Hippocampal formation (tissue), 2 donors: ENCODE data around the gene GCGR.

Experiments
- DNase-seq, 2 donors: peaks; one replicate each; lab custom pipeline; 2025; lab: John Stamatoyannopoulos, UW

Gene GCGR

GRCh38 chr17:81811705-81812570 is 8.0 kb downstream of the GCGR start:
- DNase-seq = no peak

- DNase-seq = no peak
These were observed 8.8 kb downstream of the GCGR start for GRCh38 chr17:81812571-81813370.

GRCh38 chr17:81813371-81813684 is 9.4 kb downstream of the GCGR start:
- DNase-seq = no peak

GRCh38 chr17:81813861-81814683 is 10.1 kb downstream of the GCGR start:
- DNase-seq = no peak

GRCh38 chr17:81814748-81815645 is 11.0 kb downstream of the GCGR start:
- DNase-seq = no peak

GRCh38 chr17:81815646-81815986 is 11.7 kb downstream of the GCGR start:
- DNase-seq = no peak

GRCh38 chr17:81817758-81818147 is 13.8 kb downstream of the GCGR start:
- no peak for DNase-seq

GRCh38 chr17:81819708-81820107 is 15.8 kb downstream of the GCGR start:
- DNase-seq = no peak

- no peak for DNase-seq
These were observed 17.2 kb downstream of the GCGR start for GRCh38 chr17:81821147-81821546.

- peak in 1 of 2 donors; percentile 4 for DNase-seq
These were observed 17.8 kb downstream of the GCGR start for GRCh38 chr17:81821603-81822311.

- DNase-seq = no peak
These were observed 18.3 kb downstream of the GCGR start for GRCh38 chr17:81822312-81822637.

- DNase-seq = no peak
These were observed 19.3 kb downstream of the GCGR start for GRCh38 chr17:81822996-81823819.

GRCh38 chr17:81823820-81824550 is 20.0 kb downstream of the GCGR start:
- DNase-seq = no peak

- DNase-seq = no peak
These were observed 20.6 kb downstream of the GCGR start for GRCh38 chr17:81824595-81824994.

- DNase-seq = no peak
These were observed 22.0 kb downstream of the GCGR start for GRCh38 chr17:81825841-81826466.

GRCh38 chr17:81828656-81829055 is 24.7 kb downstream of the GCGR start:
- no peak for DNase-seq

- no peak for DNase-seq
These were observed 25.9 kb downstream of the GCGR start for GRCh38 chr17:81829858-81830257.

GRCh38 chr17:81831563-81831956 is 27.6 kb downstream of the GCGR start:
- DNase-seq = no peak
